GM18858 (cell line): ENCODE results near the gene CLDN22.

Source experiments
- ATAC-seq: cut with Tn5 transposase; IDR thresholded peaks from one replicate; pipeline ENCODE4 v1.9.1; 2021; ENCODE audit not compliant: unreplicated experiment

Gene CLDN22

DNA sequence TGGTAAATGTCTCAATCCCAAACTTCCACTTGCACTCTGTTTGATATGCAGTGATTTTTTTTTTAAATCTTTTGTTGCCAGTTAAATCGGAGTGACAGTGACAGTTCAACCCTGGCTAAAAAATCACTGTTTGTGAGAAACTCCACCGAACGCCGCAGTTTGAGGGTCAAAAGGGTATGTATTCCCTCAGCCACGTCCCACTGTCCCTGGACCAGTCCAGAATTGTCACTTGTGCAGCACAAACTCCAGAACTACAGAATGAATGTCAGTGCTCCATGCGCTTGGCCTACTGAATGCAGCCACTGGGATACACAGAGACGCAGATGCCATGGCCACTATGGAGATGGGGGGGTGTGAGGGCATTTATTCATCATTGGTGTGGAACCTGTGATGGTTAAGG is 34.2 kb downstream of the CLDN22 start:
- ATAC-seq, result no peak

DNA sequence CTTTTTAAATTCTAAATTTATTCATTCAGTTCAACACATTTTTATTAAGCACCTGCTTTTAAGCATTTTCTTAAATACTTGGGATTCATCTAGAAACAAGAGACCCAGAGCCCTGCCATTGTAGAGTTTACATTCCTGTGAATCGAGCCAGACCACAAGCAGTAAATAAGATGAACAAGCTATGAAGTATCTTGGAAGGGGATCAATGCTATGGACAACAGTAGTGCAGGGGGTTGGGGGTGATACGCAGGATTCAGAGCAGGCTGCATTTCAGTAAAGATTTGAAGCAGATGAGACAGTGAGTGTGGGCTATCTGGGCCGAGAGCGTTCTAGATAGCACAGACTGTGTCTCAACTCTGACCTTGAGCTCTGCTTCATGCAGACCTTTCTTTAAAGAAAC is 35.1 kb downstream of the CLDN22 start:
- no peak for ATAC-seq

DNA sequence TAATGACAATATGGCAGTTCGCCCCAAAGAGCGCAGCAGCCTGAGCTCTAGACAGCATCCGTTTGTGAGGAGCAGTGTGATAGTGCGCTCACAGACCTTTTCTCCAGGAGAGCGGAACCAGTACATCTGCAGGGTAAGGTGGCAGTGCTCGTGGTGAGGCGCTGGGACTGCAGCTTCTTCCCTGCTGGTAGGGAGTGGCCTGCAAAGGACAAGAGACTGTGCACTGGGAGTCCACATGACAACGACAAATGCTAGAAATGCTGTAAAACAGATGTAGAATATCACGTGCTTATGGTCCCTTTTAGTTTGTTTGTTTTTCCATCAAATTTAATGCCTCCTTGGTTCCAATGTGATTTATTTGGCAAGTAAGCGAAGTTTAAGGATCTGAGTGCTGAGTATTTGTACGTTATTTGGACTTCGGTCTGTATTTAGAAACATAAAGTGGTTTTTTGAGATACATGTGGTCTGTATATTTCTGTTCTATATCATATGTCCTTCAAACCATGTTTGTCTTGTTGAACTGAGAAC is 35.8 kb downstream of the CLDN22 start:
- ATAC-seq, result no peak

DNA sequence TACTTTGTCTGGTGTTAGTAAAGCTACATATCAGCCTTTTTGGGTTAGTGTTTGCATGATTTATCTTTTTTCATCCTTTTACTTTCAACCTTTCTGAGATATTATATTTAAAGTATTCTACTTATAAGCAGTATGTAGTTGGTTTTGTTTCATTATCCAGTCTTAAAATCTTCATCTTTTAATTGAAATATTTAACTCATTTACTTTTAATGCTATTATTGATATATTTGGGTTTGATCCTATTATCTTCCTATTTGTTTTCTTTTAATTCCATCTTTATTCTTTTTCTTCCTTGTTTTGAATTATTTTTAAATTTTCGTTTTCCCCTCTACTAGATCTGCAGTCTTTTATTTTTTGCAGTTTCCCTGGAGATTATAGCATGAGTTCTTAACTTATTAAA is 44.0 kb downstream of the CLDN22 start:
- ATAC-seq, result no peak

DNA sequence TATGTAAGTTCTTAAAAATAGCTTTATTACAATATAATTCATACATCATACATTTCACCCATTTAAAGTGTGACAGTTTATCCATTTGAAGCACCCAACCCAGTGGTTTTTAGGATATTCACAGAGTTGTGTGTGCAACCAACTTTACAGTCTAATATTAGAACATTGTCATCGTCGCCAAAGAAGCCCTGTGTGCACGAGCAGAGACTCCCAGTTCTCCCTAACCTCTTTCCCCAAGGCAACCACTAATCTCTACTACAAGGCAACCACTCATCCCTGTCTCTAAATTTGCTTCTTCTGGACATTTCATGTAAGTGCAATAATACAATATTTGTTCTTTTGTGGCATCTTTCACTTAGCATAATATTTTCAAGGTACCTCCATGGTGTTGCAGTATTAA is 47.7 kb downstream of the CLDN22 start:
- ATAC-seq, result no peak

DNA sequence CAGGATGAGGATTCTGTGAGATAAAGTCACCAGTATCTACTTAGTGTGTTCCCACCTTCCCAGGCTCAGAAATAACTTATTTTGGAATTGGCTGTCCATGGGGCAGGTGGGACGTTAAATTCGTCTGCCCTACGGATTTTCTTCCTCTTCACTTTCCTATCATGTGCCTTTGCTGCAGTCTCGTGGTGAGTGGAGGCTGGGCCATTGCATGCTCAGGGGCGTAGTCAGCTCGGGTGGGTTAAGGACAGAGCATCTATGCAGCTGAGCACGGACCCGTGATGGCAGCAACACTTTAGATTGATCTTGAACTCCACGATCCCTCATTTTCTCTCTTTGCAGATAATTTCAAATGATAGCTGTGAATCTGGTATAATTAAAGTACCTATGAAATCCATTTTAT is 51.5 kb downstream of the CLDN22 start:
- no peak for ATAC-seq
